PC-9 (cell line): ENCODE data around the gene VKORC1. TPM values are rescaled to one million over a fixed set of nuclear protein-coding genes. Genes with fewer than 3 reads are reported as not detected.
"Not testable (repeated sequence)": the region's sequence is repeated elsewhere in the genome, so short reads cannot be mapped to it uniquely, and the experiment has no call there.

Experiments
- BruUV-seq: library from RNA; stranded (reverse); fragments of 400-500 nt; replicated peaks from 2 replicates; lab custom pipeline; 2021; lab: Mats Ljungman, UMichigan
- CTCF ChIA-PET: fragments of 300-600 bp; sonication (Branson Sonifier 250); formaldehyde crosslinking; loops from one replicate; lab custom pipeline; 2022; ENCODE audit warnings: antibody characterized with exemption; lab: Charles Lee
- POLR2A ChIA-PET: fragments of 300-600 bp; sonication (Branson Sonifier 250); formaldehyde crosslinking; loops from one replicate; lab custom pipeline; 2022; ENCODE audit warnings: antibody characterized with exemption; ENCODE audit not compliant: unreplicated experiment; lab: Charles Lee
- DNase-seq, 2 experiments: peaks; one replicate each; pipeline versions ENCODE4 v3.0.0 to v3.0.0-alpha.2; 2015 to 2022; ENCODE audit warnings: mixed read lengths in 1 of 2
- H2AFZ ChIP-seq: fragments of 200-600 bp; sonication (generic); 2 replicates; pipeline ENCODE4 v1.8.1; 2017; ENCODE audit warnings: antibody characterized with exemption
- H3F3A ChIP-seq: fragments of 200-600 bp; sonication (generic); 2 replicates; pipeline ENCODE4 v1.8.1; 2017; ENCODE audit warnings: antibody characterized with exemption, mild to moderate bottlenecking, low read depth; ENCODE audit not compliant: insufficient read depth
- H3K27ac ChIP-seq: fragments of 200-600 bp; sonication (generic); 2 replicates; pipeline ENCODE4 v1.6.1; 2016; ENCODE audit warnings: mixed run types
- H3K27me3 ChIP-seq: fragments of 200-600 bp; sonication (generic); 2 replicates; pipeline ENCODE4 v1.6.1; 2016; ENCODE audit warnings: low read depth, mixed run types; ENCODE audit not compliant: insufficient read depth
- H3K36me3 ChIP-seq: fragments of 200-600 bp; sonication (generic); 2 replicates; pipeline ENCODE4 v1.6.1; 2016; ENCODE audit warnings: low read depth, mixed run types
- H3K4me1 ChIP-seq: fragments of 200-600 bp; sonication (generic); replicated peaks from 2 replicates; pipeline ENCODE4 v1.6.1; 2016; ENCODE audit warnings: mixed run types; ENCODE audit not compliant: insufficient read depth
- H3K4me2 ChIP-seq: fragments of 200-600 bp; sonication (generic); 2 replicates; pipeline ENCODE4 v1.6.1; 2017; ENCODE audit warnings: mixed run types
- H3K4me3 ChIP-seq: fragments of 200-600 bp; sonication (generic); 2 replicates; pipeline ENCODE4 v1.6.1; 2016; ENCODE audit warnings: mixed run types
- H3K79me2 ChIP-seq: fragments of 200-600 bp; sonication (generic); 2 replicates; pipeline ENCODE4 v1.6.1; 2017; ENCODE audit warnings: low read depth, mixed run types
- H3K9me2 ChIP-seq: fragments of 200-600 bp; sonication (generic); 2 replicates; pipeline ENCODE4 v1.8.1; 2017; ENCODE audit warnings: mild to moderate bottlenecking; ENCODE audit not compliant: insufficient read depth
- H3K9me3 ChIP-seq: fragments of 200-600 bp; sonication (generic); 2 replicates; pipeline ENCODE4 v1.8.1; 2016; ENCODE audit warnings: low read depth; ENCODE audit not compliant: insufficient read depth
- H4K20me1 ChIP-seq: fragments of 200-600 bp; sonication (generic); 2 replicates; pipeline ENCODE4 v1.8.1; 2017; ENCODE audit not compliant: insufficient read depth
- EZH2 ChIP-seq: fragments of 200-600 bp; sonication (generic); IDR thresholded peaks from 2 replicates; pipeline ENCODE4 v1.8.0; 2017; ENCODE audit warnings: antibody characterized with exemption, low read depth
- intact Hi-C: fragments of 100-400 bp; cut with micrococcal nuclease; formaldehyde crosslinking; loops from one replicate; pipeline ENCODE4 v1.10.0; 2022; ENCODE audit not compliant: unreplicated experiment
- total RNA-seq: library from RNA; stranded (reverse); gene quantifications from 2 replicates; pipeline ENCODE4 v1.2.3, GENCODE V29; 2021
- TF ChIP-seq, protein P1 (sequence below): fragments of 200-600 bp; sonication (generic); conservative IDR thresholded peaks from 2 replicates; pipeline ENCODE4 v1.6.1; 2017; ENCODE audit warnings: mixed run types, antibody characterized with exemption, mild to moderate bottlenecking, moderate library complexity

Gene VKORC1
- total RNA-seq, 1 experiment from 2014 or later = 46.0 TPM

DNA sequence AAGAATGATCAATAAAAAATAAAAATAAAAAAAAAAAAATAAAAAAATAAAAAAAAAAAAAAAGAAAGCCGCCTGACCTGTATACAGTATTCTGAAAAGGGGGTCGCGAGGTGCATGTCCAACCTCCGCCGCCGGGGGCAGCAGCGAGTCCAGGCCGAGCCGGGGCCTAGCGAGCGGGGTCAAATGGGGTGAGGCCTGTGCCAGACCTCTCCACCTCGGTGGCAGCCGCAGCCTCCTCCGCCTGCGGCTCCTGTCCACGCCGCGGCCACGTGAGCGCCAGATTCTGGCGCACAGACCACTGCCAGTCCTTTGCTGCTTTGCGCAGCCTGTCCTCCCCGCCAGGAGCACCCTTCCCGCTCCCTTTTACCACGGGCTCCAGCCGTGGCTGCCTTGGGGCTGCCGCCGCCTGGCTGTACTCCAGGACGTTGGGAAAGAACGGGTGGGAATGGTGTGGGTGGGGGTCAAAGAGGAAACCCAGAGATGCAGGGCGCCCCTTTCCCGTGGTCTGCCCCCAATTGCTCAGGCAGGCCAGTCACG is 11.1 kb upstream of the VKORC1 start:
- intact Hi-C loops = loop anchor here (5.0 kb wide), 1 partner anchor 37 kb away; no protein-coding TSS in a partner anchor

DNA sequence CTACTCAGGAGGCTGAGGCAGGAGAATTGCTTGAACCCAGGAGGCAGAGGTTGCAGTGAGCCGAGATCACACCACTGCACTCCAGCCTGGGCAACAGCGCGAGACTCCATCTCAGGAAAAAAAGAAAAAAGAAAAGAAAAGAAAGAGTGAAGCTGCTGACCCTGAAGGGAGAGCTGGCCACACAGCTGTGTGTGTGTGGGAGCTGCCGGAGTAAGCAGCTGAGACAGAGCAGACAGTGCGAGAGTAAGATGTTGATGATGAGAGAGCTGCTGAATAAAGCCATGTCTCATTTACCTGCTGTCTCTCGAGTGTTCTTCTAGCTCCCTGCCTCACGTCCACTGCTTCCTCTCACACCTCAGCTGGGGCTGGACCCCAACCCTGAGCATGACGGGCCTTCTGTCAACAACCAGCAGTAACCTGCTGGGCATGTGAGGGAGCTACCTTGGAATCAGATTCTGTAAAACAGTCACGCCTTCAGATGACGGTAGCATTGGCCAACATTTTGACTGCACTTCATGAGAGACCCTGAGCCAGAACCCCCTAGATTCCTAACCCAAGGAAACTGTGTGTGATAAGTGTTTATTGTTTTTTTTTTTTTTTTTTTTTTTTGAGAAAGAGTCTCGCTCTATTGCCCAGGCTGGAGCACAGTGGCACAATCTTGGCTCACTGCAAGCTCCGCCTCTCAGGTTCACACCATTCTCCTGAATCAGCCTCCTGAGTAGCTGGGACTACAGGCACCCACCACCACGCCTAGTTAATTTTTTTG is 6.5 kb upstream of the VKORC1 start:
- H3K27me3 ChIP-seq, H2AFZ ChIP-seq, H3K27ac ChIP-seq, H3K4me2 ChIP-seq, H3K79me2 ChIP-seq, H4K20me1 ChIP-seq, H3K9me2 ChIP-seq, H3K4me1 ChIP-seq, H3K9me3 ChIP-seq, H3K4me3 ChIP-seq, DNase-seq, intact Hi-C loops, BruUV-seq, H3K36me3 ChIP-seq: not testable (repeated sequence)
- ChIA-PET CTCF (interaction anchor here (0.6 kb wide), 1 partner anchor 41 kb away, joined by 3 read pairs; no protein-coding TSS in a partner anchor), POLR2A (interaction anchor here (0.6 kb wide), 1 partner anchor 37 kb away, joined by 3 read pairs; no protein-coding TSS in a partner anchor)
- peaks cover 20% of the 10 kb centered on the region; the same call in 1 of the 2 replicates for H3F3A ChIP-seq

More for the DNA sequence above, 11.1 kb upstream of the VKORC1 start:
- peaks cover 15% of the 10 kb centered on the region for H3K79me2 ChIP-seq
- DNase-seq = peak; percentile 47 to 93
- H3K9me2 ChIP-seq = no peaks in the 10 kb centered on the region
- H3K4me2 ChIP-seq = peak overlapping the region; percentile 69
- H3K4me1 ChIP-seq = peaks cover 15% of the 10 kb centered on the region
- BruUV-seq = no TSS peak
- H3K4me3 ChIP-seq = peak overlapping the region; percentile 38; the same call in 1 of the 2 replicates
- H3K27ac ChIP-seq = no peak overlapping the region
- no peaks in the 10 kb centered on the region for H3K9me3 ChIP-seq
- CTCF ChIA-PET = no interaction called here
- POLR2A ChIA-PET = no interaction called here
- no peaks in the 10 kb centered on the region for H3K27me3 ChIP-seq
- no peaks in the 10 kb centered on the region for H4K20me1 ChIP-seq
- H2AFZ ChIP-seq = peak overlapping the region; percentile 75
- no peaks in the 10 kb centered on the region for H3K36me3 ChIP-seq
- no peak for TF ChIP-seq EZH2
- TF ChIP-seq, protein P1, sequence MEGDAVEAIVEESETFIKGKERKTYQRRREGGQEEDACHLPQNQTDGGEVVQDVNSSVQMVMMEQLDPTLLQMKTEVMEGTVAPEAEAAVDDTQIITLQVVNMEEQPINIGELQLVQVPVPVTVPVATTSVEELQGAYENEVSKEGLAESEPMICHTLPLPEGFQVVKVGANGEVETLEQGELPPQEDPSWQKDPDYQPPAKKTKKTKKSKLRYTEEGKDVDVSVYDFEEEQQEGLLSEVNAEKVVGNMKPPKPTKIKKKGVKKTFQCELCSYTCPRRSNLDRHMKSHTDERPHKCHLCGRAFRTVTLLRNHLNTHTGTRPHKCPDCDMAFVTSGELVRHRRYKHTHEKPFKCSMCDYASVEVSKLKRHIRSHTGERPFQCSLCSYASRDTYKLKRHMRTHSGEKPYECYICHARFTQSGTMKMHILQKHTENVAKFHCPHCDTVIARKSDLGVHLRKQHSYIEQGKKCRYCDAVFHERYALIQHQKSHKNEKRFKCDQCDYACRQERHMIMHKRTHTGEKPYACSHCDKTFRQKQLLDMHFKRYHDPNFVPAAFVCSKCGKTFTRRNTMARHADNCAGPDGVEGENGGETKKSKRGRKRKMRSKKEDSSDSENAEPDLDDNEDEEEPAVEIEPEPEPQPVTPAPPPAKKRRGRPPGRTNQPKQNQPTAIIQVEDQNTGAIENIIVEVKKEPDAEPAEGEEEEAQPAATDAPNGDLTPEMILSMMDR = peak; percentile 87
- peaks cover 31% of the 10 kb centered on the region; the same call in 1 of the 2 replicates for H3F3A ChIP-seq

DNA sequence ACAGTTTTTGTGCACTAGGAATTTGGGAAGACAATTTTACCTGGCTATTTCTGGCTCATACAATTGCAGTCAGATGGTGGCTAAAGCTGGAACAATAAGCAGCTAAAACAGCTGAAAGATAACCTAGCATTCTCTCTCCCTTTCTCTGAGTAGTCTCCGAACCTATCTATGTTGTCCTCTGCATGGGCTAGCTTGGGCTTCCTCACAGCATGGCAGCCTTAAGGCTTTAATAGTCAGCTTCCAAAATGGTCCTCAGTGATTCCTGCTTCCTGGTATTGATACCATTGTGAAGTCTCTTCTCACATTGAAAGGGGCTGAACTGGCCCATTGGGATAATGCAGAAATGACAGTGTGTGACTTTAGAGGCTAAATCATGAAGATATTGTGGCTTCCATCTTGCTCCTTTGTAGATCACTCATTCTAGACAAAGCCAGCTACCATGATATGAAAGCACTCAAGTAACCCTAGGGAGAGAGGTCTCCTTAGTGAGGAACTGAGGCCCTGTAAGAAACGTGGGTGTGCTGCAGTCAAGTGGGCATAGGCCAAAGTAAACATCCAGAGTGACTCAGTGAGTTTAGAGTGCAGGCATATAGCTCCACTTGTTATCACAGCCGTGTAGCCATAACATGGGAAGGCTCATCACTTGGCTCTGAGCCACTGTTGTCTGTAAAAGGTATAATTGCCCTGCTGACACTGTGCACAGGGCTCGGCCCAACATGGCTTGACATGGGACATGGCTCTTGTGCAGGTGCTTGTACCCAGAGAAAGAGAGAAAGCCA is 5.5 kb upstream of the VKORC1 start:
- Histone ChIP-seq H3K27me3 (no peaks in the 10 kb centered on the region), H3K79me2 (no peaks in the 10 kb centered on the region), H3F3A (peaks cover 27% of the 10 kb centered on the region; the same call in 1 of the 2 replicates), H3K4me3 (no peak overlapping the region), H3K4me2 (no peak overlapping the region), H2AFZ (no peak overlapping the region), H4K20me1 (no peaks in the 10 kb centered on the region), H3K9me3 (no peaks in the 10 kb centered on the region), H3K27ac (no peak overlapping the region), H3K4me1 (no peaks in the 10 kb centered on the region), H3K36me3 (no peaks in the 10 kb centered on the region), H3K9me2 (no peaks in the 10 kb centered on the region)
- ChIA-PET CTCF (interaction anchor here (0.7 kb wide), 1 partner anchor 274 kb away, joined by 4 read pairs; no protein-coding TSS in a partner anchor), POLR2A (interaction anchor here (0.6 kb wide), 1 partner anchor 15 kb away, joined by 3 read pairs; no protein-coding TSS in a partner anchor)
- TF ChIP-seq EZH2 = no peak
- intact Hi-C loops = loop anchor here (10.0 kb wide), 1 partner anchor 285 kb away; no protein-coding TSS in a partner anchor
- DNase-seq = no peak
- no TSS peak for BruUV-seq
